AG04450 (cell line): ENCODE measurements around the gene EPHA6. TPM values are rescaled to one million over a fixed set of nuclear protein-coding genes. Genes with fewer than 3 reads are reported as not detected.

Experiments
- CTCF ChIA-PET: fragments of 300-600, 350-600 bp; formaldehyde crosslinking; extraction: SDS; loops from one replicate; lab custom pipeline; 2022; ENCODE audit warnings: antibody characterized with exemption, inconsistent platforms; lab: Charles Lee
- POLR2A ChIA-PET: fragments of 350-600 bp; formaldehyde crosslinking; extraction: SDS; loops from one replicate; lab custom pipeline; 2021; ENCODE audit warnings: antibody characterized with exemption, inconsistent platforms; lab: Yijun Ruan, JAX
- DNase-seq: peaks from one replicate; pipeline ENCODE4 v3.0.0-alpha.2; 2011; ENCODE audit warnings: low read depth, low spot score
- H3K27ac ChIP-seq: one replicate; pipeline ENCODE4 v1.5.1; 2012; ENCODE audit warnings: low read depth, low read length, control low read depth
- H3K27me3 ChIP-seq: one replicate; pipeline ENCODE4 v1.6.0; 2012; ENCODE audit warnings: low read length; ENCODE audit not compliant: control insufficient read depth, insufficient read depth
- H3K4me3 ChIP-seq: 2 replicates; pipeline ENCODE4 v1.5.1; 2011; ENCODE audit warnings: mild to moderate bottlenecking, low read depth, low read length, control low read depth
- H3K9me3 ChIP-seq: 2 replicates; pipeline ENCODE4 v1.5.1; 2012; ENCODE audit warnings: low read length; ENCODE audit not compliant: control insufficient read depth, insufficient read depth
- CTCF ChIP-seq: IDR thresholded peaks from 2 replicates; pipeline ENCODE4 v1.5.1; 2011; ENCODE audit warnings: low read depth, low read length, control low read depth, inconsistent platforms
- polyA plus RNA-seq: library from polyadenylated mRNA; depleted of rRNA; stranded (reverse); fragments of >200 nt; gene quantifications from 2 replicates; pipeline ENCODE4 v1.2.3, GENCODE V29; 2011

Gene EPHA6
- polyA plus RNA-seq, 1 experiment: not detected

GRCh38 chr3:97662264-97662663 is 847.9 kb downstream of the EPHA6 start:
- Histone ChIP-seq H3K4me3 (no peak overlapping the region), H3K27ac (no peak overlapping the region), H3K9me3 (no peaks in the 10 kb centered on the region; the same call in 1 of the 2 replicates), H3K27me3 (no peaks in the 10 kb centered on the region)
- ChIA-PET POLR2A (no interaction called here), CTCF (no interaction called here)
- no peak for DNase-seq
- TF ChIP-seq CTCF: no peak

DNA sequence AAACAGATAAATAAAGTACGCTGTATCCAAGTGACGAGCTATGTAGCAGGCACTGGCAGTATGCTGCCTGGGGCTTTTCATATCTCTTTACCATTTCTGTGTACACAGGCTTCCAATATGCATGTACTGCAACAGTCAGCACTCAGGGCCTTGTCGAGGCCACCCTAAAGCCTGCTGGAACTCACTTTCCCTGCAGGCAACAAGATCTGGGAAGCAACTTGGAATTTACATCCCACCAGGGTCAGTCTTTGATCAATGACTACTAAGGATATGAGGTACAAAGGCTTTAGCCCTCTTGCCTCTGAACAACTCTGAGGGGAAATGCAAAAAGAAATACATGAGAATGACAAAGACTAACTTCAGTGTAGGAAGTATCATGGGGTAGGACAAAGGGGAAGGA is 848.4 kb downstream of the EPHA6 start:
- no peak overlapping the region for H3K27ac ChIP-seq
- POLR2A ChIA-PET: no interaction called here
- TF ChIP-seq CTCF: no peak
- no peak overlapping the region for H3K4me3 ChIP-seq
- H3K27me3 ChIP-seq: no peaks in the 10 kb centered on the region
- DNase-seq: no peak
- H3K9me3 ChIP-seq: no peaks in the 10 kb centered on the region; the same call in 1 of the 2 replicates
- CTCF ChIA-PET: no interaction called here

DNA sequence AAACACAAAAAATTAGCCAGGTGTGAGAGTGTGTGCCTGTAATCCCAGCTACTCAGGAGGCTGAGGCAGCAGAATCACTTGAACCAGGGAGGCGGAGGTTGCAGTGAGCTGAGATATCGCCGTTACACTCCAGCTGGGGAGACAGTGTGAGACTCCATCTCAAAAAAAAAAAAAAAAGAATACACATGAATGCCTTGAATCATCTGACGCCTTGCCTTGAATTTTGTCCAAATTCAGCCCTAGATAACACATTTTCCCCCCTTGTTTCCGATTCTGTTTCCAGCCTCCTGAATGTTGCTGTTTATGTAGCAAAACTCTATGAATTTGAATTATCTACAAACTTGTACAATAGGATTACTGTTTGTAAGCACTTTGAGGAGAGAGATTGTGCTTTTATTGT is 851.5 kb downstream of the EPHA6 start:
- no peak for TF ChIP-seq CTCF
- Histone ChIP-seq H3K27me3 (no peaks in the 10 kb centered on the region), H3K27ac (no peak overlapping the region), H3K9me3 (no peaks in the 10 kb centered on the region; the same call in 1 of the 2 replicates), H3K4me3 (no peak overlapping the region)
- CTCF ChIA-PET: no interaction called here
- no peak for DNase-seq
- POLR2A ChIA-PET: no interaction called here

DNA sequence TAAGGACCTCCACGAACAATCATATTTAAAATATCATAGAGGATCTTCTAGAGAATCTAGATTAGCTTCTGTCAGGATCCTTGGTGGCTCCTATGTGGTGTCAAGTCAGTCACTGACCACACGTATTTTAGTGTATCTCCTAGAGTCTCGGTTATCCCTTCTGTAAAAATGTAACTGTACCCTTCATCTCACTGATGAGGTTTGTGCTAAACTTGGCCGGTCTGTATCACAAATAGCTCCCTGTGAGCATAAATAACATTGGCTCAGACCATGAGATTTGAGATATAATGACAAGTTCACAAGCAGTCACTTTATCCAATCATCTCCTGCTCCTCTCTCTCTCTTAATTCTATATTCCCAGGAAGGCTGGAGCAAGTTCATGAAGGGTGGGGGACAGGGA is 856.6 kb downstream of the EPHA6 start:
- ChIA-PET CTCF (no interaction called here), POLR2A (no interaction called here)
- Histone ChIP-seq H3K27ac (no peak overlapping the region), H3K9me3 (no peaks in the 10 kb centered on the region), H3K27me3 (no peaks in the 10 kb centered on the region), H3K4me3 (no peak overlapping the region)
- TF ChIP-seq CTCF: no peak
- DNase-seq: no peak

- H3K27ac ChIP-seq: no peak overlapping the region
- H3K9me3 ChIP-seq: no peaks in the 10 kb centered on the region
- DNase-seq: no peak
- ChIA-PET POLR2A (no interaction called here), CTCF (no interaction called here)
- no peak for TF ChIP-seq CTCF
- no peaks in the 10 kb centered on the region for H3K27me3 ChIP-seq
- H3K4me3 ChIP-seq: no peak overlapping the region
These were observed 859.1 kb downstream of the EPHA6 start for GRCh38 chr3:97673357-97673997.
